Lower leg skin (tissue), 3 donors: ENCODE results near the gene TEX9.

ENCODE experiments used
- CTCF ChIP-seq, 3 donors: fragments of 450-650 bp; IDR thresholded peaks; one replicate each; pipeline ENCODE4 v1.5.1; 2016; ENCODE audit warnings: antibody characterized with exemption in 3 of 3, mild to moderate bottlenecking in 3 of 3, moderate library complexity in 2 of 3
- POLR2A ChIP-seq, 2 donors: fragments of 450-650 bp; IDR thresholded peaks; one replicate each; pipeline ENCODE4 v1.6.1; 2016 to 2017; ENCODE audit warnings: antibody characterized with exemption in 2 of 2, mild to moderate bottlenecking in 1 of 2, moderate library complexity in 1 of 2

GRCh38 chr15:56432304-56432703, 67.1 kb downstream of the TEX9 start:
- no peak for TF ChIP-seq POLR2A (IDR thresholded peaks at IDR 0.05)
- no peak for TF ChIP-seq CTCF (IDR thresholded peaks at IDR 0.05)
